Astrocyte (in vitro differentiated cells and primary cell): Measurements from ENCODE around the gene NNAT. TPM values are rescaled to one million over a fixed set of nuclear protein-coding genes. Genes with fewer than 3 reads are reported as not detected.

Experiments used
- total RNA-seq: library from RNA; stranded (reverse); gene quantifications from 2 replicates; pipeline ENCODE4 v1.2.1, GENCODE V29; 2021

Gene NNAT
- total RNA-seq, 1 donor from 2014 or later = 3.6 TPM

Other genes with a start within 250 kb of the NNAT start
- 39.4 and 41.2 TPM in 2 replicates for gene MANBAL, start 231.6 kb upstream of the NNAT start, total RNA-seq
- 33.4 and 33.7 TPM in 2 replicates for gene SRC, start 175.1 kb upstream of the NNAT start, total RNA-seq
- gene BLCAP, start 6.6 kb downstream of the NNAT start, total RNA-seq = 96.5 and 111 TPM in 2 replicates
- gene CTNNBL1, start 172.8 kb downstream of the NNAT start, total RNA-seq = 59.6 and 67.0 TPM in 2 replicates